ENCODE results near the gene BMAL1. TPM values are rescaled to one million over a fixed set of nuclear protein-coding genes. Genes with fewer than 3 reads are reported as not detected.

The BMAL1 gene
- total and polyA plus RNA-seq, 2 donors (not counting 3 experiments of a cell fraction or from before 2014, with no cell fraction given) = 5.8 to 10.1 TPM

GRCh38 chr11:13388741-13389140 lies 111.2 kb downstream of the BMAL1 start:
- Histone ChIP-seq H3K4me3 (replicated peaks in 1 of 3; ENCODE audit: insufficient read depth in 1 of 3, low read depth in 1 of 3, low read length in 3 of 3) (no peak overlapping the region), H3K4me1 (ENCODE audit: control insufficient read depth, extremely low read depth, insufficient read depth, low read length) (no peaks in the 10 kb centered on the region), H3K27ac (ENCODE audit: insufficient read depth, low read depth, low read length) (no peak overlapping the region), H2AFZ (ENCODE audit: low read depth, low read length) (no peak overlapping the region), H3K4me2 (ENCODE audit: insufficient read depth, low read length) (no peak overlapping the region), H3K79me2 (ENCODE audit: control insufficient read depth, insufficient read depth, low read length) (peaks cover 2% of the 10 kb centered on the region), H3K9me1 (replicated peaks; ENCODE audit: control insufficient read depth, extremely low read depth, insufficient read depth, low read length) (no peaks in the 10 kb centered on the region), H3K9ac (replicated peaks; ENCODE audit: extremely low read depth, insufficient read depth, low read length) (no peak overlapping the region), H3K9me3 (replicated peaks; ENCODE audit: control insufficient read depth, insufficient read depth, low read length) (no peaks in the 10 kb centered on the region), H3K36me3 (ENCODE audit: control insufficient read depth in 2 of 2, extremely low read depth in 1 of 2, insufficient read depth in 2 of 2, low read length in 2 of 2) (peaks cover 7 to 9% of the 10 kb centered on the region in 2 experiments), H3K27me3 (ENCODE audit: control insufficient read depth in 2 of 2, insufficient read depth in 2 of 2, low read length in 2 of 2) (no peaks in the 10 kb centered on the region), H4K20me1 (replicated peaks; ENCODE audit: control insufficient read depth, extremely low read depth, insufficient read depth, low read length) (no peaks in the 10 kb centered on the region)
- intact Hi-C loops (cut with micrococcal nuclease) (no loop called here), dilution Hi-C loops (cut with MboI; ENCODE audit: extremely low pct_ligation_motif_present, low sequenced_read_pairs) (no loop called here)
- POLR2A ChIA-PET = no interaction called here
- TF ChIP-seq MAX (IDR thresholded peaks at IDR 0.05; ENCODE audit: insufficient read depth, insufficient read length) (no peak), GATA2 (IDR thresholded peaks at IDR 0.05; ENCODE audit: insufficient read depth, insufficient read length, low read depth, low read length) (no peak), POLR2AphosphoS5 (IDR thresholded peaks at IDR 0.05; ENCODE audit: insufficient read depth, low read depth, low read length) (no peak), JUN (IDR thresholded peaks at IDR 0.05; ENCODE audit: borderline replicate concordance, insufficient read depth, insufficient read length, low read depth) (no peak), FOS (IDR thresholded peaks at IDR 0.05; ENCODE audit: borderline replicate concordance, insufficient read depth, low read length) (no peak), EZH2 (IDR thresholded peaks at IDR 0.05; ENCODE audit: borderline replicate concordance, low read depth, low read length, severe bottlenecking) (no peak), CTCF (IDR thresholded peaks at IDR 0.05; ENCODE audit: extremely low read depth in 1 of 2, insufficient read depth in 1 of 2, low read depth in 1 of 2, low read length in 2 of 2) (no peak), MYC (IDR thresholded peaks at IDR 0.05; ENCODE audit: low read depth, low read length) (no peak), POLR2A (IDR thresholded peaks at IDR 0.05; ENCODE audit: low read depth, low read length) (no peak)
- BruUV-seq (replicated peaks) = no TSS peak
- DNase-seq (ENCODE audit: low read depth, low spot score) (no peak), FAIRE-seq (no peak)
- CTCF ChIA-PET = interaction anchor here (1.0 kb wide), 2 partner anchors 32 to 35 kb away, joined by 3 read pairs; no protein-coding TSS in a partner anchor
